Measurements from ENCODE around the gene MYOM3. TPM values are rescaled to one million over a fixed set of nuclear protein-coding genes. Genes with fewer than 3 reads are reported as not detected.

The MYOM3 gene
- total RNA-seq, 4 donors from 2014 or later: 0.17 to 0.94 (median 0.44) TPM; not detected in 1

- no peak for TF ChIP-seq CTCF (IDR thresholded peaks at IDR 0.05; ENCODE audit: low read depth)
Measured at GRCh38 chr1:24126018-24126671, 14.2 kb upstream of the MYOM3 start.

GRCh38 chr1:24125456-24125855, 13.5 kb upstream of the MYOM3 start:
- TF ChIP-seq CTCF (IDR thresholded peaks at IDR 0.05; ENCODE audit: low read depth): no peak

GRCh38 chr1:24124980-24125379, 13.0 kb upstream of the MYOM3 start:
- TF ChIP-seq CTCF (IDR thresholded peaks at IDR 0.05; ENCODE audit: low read depth): no peak

- TF ChIP-seq CTCF (IDR thresholded peaks at IDR 0.05; ENCODE audit: low read depth): no peak
Measured at GRCh38 chr1:24123611-24124010, 11.7 kb upstream of the MYOM3 start.

GRCh38 chr1:24122776-24123175, 10.8 kb upstream of the MYOM3 start:
- TF ChIP-seq CTCF (IDR thresholded peaks at IDR 0.05; ENCODE audit: low read depth): no peak

GRCh38 chr1:24121406-24121805, 9.5 kb upstream of the MYOM3 start:
- no peak for TF ChIP-seq CTCF (IDR thresholded peaks at IDR 0.05; ENCODE audit: low read depth)

GRCh38 chr1:24120965-24121364, 9.0 kb upstream of the MYOM3 start:
- TF ChIP-seq CTCF (IDR thresholded peaks at IDR 0.05; ENCODE audit: low read depth): no peak

Data from subcutaneous adipose tissue (tissue), 4 donors.